ENCODE measurements around the gene MAF.

Gene MAF

DNA sequence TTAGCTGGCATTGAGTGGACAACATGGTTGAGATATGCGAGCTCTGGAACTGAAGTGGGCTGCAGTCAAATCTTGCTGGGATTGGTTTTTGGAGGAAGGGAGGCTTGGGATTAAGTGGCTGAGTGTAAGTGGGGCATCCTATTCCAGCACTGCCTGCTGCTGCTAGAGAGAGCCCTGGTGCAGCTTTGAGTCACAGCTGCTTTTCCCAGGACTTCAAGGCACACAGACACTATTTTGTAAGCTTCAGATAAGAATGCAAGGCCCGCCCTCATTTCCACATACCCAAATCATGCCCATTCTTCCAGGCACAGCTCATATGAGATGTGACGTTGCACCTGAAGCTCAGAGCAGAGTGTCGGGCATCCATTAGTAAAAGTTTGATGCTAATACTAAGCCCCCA lies 10.2 kb upstream of the MAF start:
- no peak for DNase-seq

DNA sequence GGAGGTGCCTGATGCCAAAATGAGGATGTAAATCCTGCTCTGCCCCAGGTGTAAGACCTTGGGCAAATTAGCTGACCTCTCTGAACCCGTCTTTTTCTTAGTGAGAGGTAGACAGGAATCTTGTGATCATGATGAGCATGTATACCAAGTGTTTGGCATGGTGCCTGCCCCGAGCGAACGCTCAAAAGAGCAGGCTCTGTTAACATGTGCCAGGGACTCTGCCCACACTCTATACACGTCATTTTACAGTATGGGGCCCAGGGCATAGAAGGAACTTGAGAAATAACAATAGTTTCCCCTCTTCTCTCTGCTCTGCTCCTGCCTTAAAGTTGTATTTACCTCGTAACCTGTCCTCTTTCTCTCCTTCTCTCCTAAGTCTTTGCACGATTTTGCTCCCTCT lies 9.3 kb upstream of the MAF start:
- DNase-seq = no peak

DNA sequence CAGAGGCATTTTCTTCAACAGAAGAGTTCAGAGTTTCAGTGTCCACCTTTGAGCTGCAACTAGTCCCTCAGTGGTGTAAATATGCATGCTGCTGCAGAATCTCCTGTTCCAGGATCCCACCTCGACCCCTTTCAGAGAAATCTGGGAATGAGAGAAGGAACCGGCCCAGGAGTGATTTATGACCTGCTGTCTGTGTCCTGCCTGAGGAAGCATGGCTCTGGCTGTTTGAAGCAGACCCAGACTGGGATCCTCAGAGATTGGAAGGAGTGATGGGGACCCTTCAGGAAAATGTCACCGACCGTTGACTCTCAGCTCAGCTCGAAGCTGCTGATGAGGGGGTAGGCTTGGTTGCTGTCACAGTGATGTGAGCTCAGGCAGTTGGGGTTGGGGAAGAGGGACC lies 8.4 kb upstream of the MAF start:
- no peak for DNase-seq

DNA sequence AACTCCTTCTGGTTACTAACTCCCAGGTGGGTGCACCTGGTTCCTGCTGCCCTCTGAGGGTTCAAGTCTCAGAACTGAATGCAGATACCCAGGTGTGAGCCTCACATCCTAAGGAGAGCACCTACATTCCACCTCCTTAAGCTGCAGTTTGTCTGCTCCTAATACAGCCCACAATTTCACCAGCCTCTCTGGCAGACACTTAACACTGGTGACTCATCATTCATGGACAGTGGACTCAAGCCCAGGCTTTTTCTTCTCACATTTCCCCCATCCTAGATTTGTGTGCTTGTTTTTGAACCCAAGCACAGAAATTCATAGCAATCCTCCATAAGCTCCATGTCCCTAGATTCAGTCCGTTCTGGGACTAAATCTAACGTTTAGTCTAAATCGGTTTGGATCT lies 7.0 kb upstream of the MAF start:
- DNase-seq = no peak

DNA sequence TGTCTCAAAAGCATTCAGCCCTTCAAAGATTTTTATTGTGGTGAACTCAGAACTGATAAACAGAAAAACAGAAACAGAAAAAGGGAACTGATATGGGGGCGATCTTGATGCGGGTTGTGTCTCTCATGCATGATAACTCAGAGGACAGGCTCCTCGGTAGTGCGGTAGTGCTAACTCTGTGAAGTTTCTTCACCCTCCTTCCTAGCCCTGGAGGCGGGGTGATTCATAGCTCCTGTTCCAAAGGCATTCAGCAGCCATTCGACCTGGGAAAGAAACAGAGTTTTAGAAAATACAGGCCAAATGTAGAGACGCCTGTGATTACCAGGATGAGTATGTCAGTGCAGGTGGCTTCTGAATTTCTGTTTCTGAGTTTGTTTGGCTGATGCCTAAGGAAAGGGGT lies 5.5 kb upstream of the MAF start:
- DNase-seq = no peak

DNA sequence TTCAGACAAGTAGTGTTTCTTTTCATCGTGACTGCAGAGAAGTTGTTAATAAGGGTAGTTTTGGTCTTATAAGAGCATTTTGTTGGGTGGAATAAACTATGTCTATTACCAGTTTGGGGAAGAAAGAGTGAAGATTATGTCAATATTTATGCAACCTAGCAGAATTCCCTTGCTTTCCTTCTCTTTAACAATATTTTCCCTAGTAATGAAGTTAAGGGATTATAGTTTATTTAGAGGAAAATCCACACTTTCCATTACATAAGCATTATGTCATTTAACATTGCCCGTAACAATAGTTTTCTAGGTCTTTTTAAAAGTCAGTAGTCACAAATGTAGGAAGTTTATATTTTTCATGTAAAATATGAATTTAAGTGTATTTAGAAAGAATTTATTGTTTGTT lies 2.5 kb upstream of the MAF start:
- no peak for DNase-seq

DNA sequence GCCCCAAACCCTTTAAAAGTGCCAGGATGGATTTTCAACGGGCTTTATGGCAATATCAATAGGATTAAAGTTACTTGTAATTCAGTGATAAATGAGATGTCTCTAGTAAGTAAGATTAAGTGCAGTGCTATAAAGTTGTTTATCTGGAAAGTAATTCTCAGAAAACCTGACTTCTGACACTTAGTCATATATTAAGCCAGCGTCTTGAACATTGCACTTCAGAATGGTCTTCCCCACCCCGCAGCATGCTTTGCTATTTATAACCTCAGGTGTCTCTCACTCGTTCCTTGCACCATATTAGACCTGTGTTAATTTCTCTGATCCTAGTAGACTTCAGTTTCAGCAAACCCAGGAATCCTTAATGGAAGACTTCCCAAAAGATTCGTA lies 2.1 kb upstream of the MAF start:
- no peak for DNase-seq

DNA sequence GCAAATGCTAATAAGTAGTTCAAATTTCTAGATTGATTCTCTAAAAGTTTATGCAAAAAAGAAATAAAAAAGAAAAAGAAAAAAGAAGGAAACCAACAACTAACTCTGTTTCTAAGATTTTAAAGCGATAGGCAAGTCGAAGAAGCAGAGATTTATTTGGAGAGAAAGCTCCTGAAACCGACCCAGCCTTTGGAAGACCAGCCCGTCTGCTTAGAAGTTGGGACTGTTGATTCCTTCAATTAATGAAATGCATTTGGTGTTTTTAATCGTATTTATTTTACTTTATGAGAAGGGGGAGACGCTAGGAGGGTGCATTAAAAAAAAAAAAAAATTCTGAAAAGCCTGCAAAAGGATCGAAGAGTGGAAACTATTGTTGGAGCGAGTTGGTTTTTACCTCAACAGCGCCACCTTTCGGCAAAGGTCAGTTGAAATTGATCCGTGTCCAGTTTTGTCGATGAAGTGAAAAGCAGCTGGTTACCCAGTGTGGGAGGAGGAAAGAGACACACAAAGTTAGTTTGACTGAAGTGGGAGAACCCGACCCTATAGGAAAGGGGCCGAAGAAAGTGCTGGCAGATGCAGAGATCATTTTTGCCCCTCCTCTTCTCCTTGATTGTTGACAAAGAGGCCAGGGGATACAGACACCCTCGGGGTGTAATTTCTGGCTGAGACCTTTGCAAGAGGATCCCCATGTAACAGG lies 1.5 kb upstream of the MAF start:
- peak; percentile 45 for DNase-seq

DNA sequence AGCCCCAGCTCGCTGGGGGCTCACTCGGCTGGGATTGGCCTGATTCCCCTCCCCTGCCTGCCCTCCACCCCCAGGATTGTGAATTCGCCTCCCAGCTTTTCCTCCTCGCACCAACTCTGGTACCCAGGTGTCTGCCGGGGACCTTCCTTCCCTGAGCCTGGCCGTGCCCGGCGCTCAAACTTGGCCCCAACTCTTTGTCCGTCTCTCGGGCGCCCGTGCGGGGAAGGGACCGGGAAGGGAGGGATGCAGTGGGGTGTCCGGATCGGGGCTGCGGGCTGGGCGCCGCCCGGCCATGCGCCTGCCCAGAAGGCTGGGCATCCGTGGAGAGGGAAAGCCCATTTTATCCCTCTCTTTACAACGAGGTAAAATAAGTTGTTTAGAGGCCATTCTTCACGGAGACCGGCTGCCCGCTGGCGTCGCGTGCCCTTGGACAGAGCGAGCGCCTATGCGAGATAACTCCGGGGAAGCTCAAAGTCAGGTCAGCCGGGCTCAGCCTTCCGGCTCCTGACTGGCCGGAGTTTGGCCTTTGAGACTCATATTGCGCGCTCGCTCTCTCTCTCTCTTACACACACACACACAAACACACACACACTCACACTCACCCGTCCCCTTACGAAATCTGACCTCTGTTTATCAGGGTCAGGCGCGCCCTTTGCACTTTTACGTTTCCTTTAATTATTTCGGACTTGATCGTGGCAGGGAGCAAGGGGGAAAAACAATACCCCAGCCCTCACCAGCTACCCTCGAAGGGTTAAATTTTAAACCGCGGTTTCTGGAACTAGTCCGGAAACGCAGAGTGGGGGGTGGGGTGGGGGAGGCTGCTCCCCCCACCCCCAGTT lies 774 bp upstream of the MAF start:
- peak; percentile 15 for DNase-seq

DNA sequence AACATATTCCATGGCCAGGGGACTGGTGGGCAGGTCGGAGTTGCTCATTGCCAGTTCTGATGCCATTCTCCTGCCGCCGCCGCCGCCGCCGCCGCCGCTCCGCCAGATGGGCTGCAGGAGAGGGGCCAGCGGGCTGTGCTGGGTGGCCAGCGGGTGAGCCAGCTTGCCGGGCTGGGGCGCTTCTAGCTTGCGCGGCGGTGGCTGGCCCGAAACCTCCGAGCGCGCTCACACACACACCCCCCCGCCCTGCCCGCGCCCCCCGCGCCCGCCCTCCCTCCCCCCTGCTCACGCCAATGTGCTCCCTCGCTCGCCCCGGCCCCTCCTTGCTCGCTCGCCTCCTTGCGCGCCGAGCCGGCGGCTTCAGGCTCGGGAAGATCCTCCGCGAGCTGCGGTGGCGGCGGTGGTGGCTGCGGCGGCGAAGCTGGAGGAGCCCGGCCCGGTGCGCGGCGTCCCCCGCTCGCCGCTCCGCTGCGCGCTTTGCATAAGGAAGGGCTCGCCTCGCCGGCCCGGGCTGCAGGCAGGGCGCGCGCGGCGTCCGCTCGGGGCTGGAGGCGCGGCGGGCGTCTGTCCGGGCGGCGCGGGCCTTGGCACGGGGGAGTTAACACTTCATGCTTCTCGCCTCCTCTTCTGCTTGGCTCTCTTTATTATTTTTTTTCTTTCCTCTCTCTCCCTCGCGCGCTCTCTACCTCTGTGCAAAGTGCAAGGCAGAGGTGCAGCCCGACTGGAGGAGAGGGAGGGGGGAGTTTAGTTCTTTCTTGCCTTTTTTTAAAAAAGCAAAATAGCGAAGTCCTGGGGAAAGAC lies 500 bp downstream of the MAF start:
- peak; percentile 35 for DNase-seq

DNA sequence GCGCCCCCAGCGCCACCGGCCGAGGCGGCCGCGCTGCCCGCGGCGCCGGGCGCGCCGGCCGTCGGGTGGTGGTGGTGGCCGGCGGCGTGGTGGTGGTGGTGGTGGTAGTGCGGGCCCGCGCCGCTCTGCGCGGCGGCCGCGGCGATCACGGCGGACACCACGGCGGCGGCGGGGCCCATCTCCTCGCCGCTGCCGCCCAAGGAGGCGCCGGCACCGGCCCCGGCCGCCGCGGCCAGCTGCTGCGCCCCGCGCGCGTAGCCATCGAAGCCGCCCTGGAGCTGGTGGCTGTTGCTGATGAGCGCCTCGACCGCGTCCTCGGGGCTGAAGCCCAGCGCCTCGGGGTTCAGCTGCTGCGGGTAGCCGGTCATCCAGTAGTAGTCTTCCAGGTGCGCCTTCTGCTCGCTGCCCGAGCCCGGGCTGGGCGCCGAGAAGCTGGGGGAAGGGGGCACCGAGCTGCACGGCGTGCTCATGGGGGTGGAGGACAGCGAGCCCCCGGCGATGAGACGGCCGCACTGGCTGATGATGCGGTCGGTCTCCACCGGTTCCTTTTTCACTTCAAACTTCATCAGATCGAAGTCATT lies 1.2 kb downstream of the MAF start:
- DNase-seq = no peak

DNA sequence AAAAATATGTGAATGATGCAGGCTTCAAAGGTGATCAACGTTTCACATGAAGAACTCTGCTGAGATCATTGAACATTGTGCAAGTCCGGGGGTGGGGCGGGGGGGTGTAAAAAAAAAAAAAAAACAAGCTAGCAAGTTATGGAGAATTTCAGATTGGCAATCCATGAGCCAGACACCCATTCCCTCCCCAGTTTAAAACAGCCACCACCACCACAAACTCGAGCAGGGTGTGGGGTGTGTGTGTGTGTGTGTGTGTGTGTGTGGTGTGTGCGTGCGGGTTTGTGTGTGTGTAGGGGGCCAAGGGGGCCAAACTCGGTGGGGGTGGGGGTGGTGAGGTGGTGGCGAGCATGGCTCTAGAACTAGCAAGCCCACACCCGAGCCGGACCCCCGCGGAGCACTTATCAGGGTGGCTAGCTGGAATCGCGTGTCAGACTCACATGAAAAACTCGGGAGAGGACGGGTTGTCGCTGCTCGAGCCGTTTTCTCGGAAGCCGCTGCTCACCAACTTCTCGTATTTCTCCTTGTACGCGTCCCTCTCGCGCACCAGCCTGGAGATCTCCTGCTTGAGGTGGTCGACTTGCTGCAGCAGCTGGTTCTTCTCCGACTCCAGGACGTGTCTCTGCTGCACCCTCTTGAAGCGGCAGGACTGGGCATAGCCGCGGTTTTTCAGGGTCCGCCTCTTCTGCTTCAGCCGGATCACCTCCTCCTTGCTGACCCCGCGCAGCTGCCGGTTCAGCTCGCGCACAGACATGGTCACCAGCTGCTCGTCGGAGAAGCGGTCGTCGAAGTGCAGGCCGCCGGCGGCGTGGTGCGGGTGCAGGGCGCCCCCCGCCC lies 2.0 kb downstream of the MAF start:
- DNase-seq = peak; percentile 33

DNA sequence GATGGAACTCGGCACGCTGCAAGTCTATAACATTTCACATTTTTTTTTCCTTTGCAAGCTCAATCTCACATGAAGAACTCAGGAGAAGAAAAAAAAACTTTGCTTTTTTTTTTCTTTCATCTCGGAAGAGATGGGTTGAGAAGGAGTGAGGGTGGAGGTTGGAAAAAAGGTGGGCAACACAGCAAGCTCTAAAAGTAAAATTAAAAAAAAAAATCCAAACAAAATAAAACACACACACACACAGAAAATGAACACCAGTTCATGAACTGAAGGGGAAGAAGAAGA lies 2.5 kb downstream of the MAF start:
- no peak for DNase-seq

DNA sequence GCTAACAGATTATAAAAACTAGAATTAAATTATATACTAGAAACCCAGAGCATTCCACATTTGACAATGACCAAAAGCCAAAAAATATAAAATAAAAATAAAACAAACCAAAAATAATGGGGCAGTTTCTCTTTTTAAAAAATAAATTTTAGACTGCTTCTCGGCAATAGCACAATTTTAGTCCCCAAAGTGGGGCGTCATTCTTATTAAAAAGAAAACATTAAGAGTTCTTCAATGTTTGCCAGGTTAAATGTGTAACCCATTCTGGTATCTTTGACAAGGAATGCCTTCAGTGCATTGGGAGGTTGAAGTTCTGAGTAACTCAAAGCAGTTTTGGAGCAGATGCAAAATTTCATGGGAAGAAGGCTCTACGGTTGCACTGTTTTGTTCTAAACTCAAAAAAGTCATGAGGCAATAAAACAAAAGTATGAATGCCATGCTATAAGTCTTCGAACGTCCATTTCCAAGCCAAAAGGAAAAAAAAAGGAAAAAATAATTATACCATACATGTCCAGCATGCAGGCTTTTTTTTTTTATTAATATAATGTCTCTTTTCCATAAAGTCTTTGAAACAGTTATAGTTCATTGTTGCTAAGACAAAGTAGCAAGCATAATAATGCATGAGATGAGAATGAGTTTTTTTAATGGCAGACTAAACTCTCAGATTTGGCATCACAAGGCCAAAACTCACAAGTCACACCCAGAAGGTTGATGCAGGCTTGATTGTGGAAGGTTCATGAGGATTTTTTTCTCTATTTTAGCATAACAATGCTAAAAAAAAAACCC lies 3.1 kb downstream of the MAF start:
- no peak for DNase-seq

DNA sequence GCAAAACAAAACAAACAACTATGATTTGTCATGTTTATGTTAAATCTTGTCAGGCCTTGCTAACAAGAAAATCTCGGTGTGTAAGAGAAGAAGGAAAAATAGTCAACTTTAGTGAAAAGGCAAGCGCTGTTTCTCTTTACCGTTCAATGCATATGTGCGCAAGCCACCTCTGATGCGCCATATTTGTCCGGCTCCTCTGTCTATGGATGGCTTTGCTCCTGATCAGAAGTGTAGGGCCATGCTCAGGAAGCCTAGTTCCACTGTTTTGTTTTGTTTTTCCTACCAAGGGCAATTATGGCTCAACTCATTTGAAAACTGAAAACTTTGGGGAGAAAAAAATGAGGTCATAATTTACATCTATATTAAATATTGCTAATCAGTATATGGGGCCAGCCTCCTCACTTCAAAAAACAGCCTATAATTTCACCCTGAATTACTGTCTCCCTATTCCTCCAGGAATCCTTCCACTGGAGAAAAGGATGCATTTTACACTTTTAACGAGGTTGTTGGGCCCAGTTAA lies 4.5 kb downstream of the MAF start:
- DNase-seq = no peak

DNA sequence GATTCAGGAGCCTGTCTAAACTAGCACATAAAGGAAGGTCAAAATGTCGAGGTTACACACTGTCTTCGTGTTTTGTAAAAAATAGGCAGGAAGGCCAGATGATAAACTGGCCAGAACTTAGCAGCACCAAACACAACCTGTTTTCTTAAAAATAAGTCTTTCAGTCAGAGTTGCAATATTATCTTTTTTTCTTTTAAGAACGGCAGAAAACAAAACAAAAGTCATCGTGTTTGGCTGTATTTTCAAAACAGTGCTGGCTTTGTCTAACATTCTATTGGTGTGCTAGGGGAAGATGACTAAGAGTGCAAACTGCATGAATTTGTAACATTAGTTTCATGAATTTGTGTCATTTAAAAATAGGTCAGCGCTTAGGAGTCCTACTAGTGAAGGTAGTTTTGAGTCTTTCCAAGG lies 5.3 kb downstream of the MAF start:
- no peak for DNase-seq

DNA sequence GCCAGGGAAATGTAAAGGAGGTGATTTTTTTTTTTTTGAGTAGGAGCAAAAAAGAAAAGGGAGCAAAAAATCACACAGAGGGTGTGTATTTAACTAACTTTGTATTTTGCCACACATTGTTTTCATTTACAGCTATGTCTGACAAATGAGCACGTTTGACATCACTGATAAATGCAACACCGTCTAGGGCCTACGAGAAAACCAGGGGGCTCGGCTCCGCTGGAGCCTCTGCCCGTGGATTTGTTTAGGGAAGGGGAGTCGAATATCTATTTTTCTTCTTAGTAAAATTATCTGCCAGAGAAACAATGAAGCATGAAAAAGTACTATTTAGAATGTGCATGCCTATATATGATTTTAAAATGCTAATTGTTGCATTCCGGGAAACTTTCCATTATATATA lies 6.8 kb downstream of the MAF start:
- no peak for DNase-seq

DNA sequence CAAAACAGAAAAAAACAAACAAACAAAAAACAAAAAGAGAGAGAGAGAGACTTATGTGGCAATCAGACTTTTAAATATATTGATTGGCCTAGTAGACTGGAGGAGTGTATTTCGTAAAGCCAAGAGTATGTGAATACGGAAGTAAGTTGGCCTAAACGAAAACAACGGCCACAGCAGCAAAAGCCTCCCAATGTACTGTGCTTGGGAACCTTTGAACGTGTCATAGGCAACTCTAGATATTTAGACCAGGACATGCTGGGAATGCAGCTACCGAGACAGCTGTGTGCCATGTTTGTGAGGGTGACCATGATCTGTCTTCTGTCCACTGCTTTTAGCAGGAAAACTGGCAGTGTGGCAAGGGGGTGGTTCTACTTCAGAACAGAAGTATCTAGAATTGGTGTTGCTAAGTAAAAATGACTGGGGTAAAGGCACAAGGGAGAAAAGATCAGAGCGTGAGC lies 7.4 kb downstream of the MAF start:
- DNase-seq = no peak

DNA sequence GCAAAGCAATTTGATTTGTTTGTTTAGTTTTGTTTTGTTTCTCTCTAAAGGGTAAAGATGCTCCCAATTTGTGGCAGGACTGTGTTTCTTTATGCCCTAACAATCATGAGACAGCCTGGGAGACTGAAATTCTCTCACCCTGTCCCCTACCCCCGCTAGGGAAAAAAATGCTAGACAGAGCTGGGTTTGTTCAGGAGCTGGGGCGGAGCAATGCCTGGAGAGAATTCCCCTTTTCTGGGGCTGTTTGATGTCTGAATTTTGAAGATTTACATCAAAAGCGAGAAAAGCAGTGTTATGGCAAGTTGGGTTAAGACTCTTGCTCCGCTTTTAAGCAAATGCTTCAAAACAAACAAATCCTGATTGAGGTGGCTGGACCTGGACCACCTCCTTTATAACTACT lies 8.4 kb downstream of the MAF start:
- no peak for DNase-seq

DNA sequence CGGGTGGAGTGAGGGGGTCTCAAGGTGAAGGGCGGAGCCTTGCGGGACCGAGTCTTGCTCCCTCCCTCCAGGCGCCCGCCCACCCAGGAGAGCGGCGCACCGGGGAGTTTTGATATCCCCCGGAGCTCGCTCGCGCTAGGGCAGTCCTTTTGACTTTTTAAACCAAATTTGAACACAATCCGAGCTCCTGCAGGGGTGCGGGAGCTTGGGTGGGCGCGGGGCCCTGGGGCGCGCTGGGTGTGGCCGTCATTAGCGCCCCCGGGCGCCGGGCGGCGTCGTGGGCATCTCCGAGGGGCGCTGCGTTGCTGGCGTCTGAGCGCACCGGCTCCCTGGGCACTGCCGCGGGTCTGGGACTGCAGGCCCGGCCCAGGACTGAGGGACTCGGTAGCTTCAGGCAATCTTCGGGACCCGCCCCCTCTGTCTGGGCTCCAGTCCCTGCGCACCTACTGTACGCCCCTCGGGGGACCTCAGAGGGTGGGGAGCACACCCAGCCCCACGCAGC lies 10.9 kb downstream of the MAF start:
- DNase-seq = no peak

DNA sequence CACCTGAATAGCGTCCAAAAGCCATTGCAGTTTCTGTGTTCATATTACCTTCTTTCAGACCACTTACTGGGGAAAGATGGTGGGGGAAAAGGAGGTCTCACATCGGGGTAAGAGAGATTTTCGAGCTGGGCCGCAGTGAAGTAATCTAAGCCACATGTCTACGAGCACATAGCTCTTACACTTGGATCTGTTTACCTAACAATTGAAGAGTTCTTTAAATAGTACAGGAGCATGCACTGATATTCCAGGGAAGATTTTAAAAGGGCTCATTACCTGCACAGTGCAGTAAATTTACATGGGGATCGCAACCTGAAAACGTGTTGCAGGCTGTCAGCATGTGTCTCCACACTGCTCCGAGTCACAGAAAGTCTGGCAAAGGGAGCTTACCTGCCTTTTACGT lies 12.6 kb downstream of the MAF start:
- DNase-seq = peak; percentile 20

Data from NCI-H510A (cell line).